Neural cell (in vitro differentiated cells): Measurements from ENCODE around the gene ABCC11. TPM values are rescaled to one million over a fixed set of nuclear protein-coding genes. Genes with fewer than 3 reads are reported as not detected.

Experiments used
- H2AFZ ChIP-seq: fragments of 200-600, 300-800 bp; sonication (generic), shearing (Covaris generic); 2 replicates; pipeline ENCODE4 v1.6.0; 2014; ENCODE audit warnings: low read depth, mild to moderate bottlenecking, antibody characterized with exemption, low read length, moderate library complexity
- H3F3A ChIP-seq: fragments of 200-600 bp; shearing (Covaris generic); 2 replicates; pipeline ENCODE4 v1.6.1; 2016; ENCODE audit warnings: mild to moderate bottlenecking, moderate library complexity, mixed read lengths, antibody characterized with exemption, low read length; ENCODE audit not compliant: insufficient read depth, poor library complexity, severe bottlenecking
- H3K27ac ChIP-seq: fragments of 200-600, 300-800 bp; sonication (generic), shearing (Covaris generic); 2 replicates; pipeline ENCODE4 v1.5.1; 2014; ENCODE audit warnings: mild to moderate bottlenecking, low read length, moderate library complexity
- H3K27me3 ChIP-seq: fragments of 300-800, 200-600 bp; sonication (generic), shearing (Covaris generic); 2 replicates; pipeline ENCODE4 v1.6.0; 2014; ENCODE audit warnings: mild to moderate bottlenecking, low read depth, low read length, moderate library complexity; ENCODE audit not compliant: insufficient read depth
- H3K36me3 ChIP-seq: fragments of 300-800, 200-600 bp; sonication (generic), shearing (Covaris generic); 2 replicates; pipeline ENCODE4 v1.5.1; 2014; ENCODE audit warnings: mild to moderate bottlenecking, antibody characterized with exemption, low read length, moderate library complexity; ENCODE audit not compliant: insufficient read depth
- H3K4me2 ChIP-seq: fragments of 300-800, 200-600 bp; sonication (generic), shearing (Covaris generic); 2 replicates; pipeline ENCODE4 v1.6.0; 2014; ENCODE audit warnings: mild to moderate bottlenecking, low read length
- H3K4me3 ChIP-seq: fragments of 300-800, 200-600 bp; sonication (generic), shearing (Covaris generic); 2 replicates; pipeline ENCODE4 v1.5.1; 2014; ENCODE audit warnings: mild to moderate bottlenecking, low read length, moderate library complexity
- H3K79me2 ChIP-seq: fragments of 200-600 bp; shearing (Covaris generic); replicated peaks from 2 replicates; pipeline ENCODE4 v1.6.0; 2014; ENCODE audit warnings: mild to moderate bottlenecking, low read length, moderate library complexity; ENCODE audit not compliant: insufficient read depth
- H3K9ac ChIP-seq: fragments of 300-800, 200-600 bp; sonication (generic), shearing (Covaris generic); 2 replicates; pipeline ENCODE4 v1.6.1; 2016; ENCODE audit warnings: mild to moderate bottlenecking, low read length, mixed read lengths
- H3K9me2 ChIP-seq: fragments of 200-600 bp; shearing (Covaris generic); 2 replicates; pipeline ENCODE4 v1.6.1; 2016; ENCODE audit warnings: mild to moderate bottlenecking, low read length, mixed read lengths; ENCODE audit not compliant: insufficient read depth
- H3K9me3 ChIP-seq: fragments of 200-600, 300-800 bp; sonication (generic), shearing (Covaris generic); 2 replicates; pipeline ENCODE4 v1.6.1; 2016; ENCODE audit warnings: mild to moderate bottlenecking, mixed run types, low read length, moderate library complexity, mixed read lengths
- H4K20me1 ChIP-seq: fragments of 200-600 bp; shearing (Covaris generic); 2 replicates; pipeline ENCODE4 v1.6.1; 2016; ENCODE audit warnings: mild to moderate bottlenecking, mixed run types; ENCODE audit not compliant: insufficient read depth
- EP300 ChIP-seq: fragments of 450-650 bp; conservative IDR thresholded peaks from 2 replicates; pipeline ENCODE4 v1.6.1; 2014; ENCODE audit warnings: antibody characterized with exemption, mild to moderate bottlenecking, moderate library complexity; ENCODE audit not compliant: poor library complexity, severe bottlenecking
- EZH2 ChIP-seq: fragments of 200-600, 300-800 bp; shearing (Covaris generic), sonication (generic); IDR thresholded peaks from 2 replicates; pipeline ENCODE4 v1.6.1; 2014; ENCODE audit warnings: antibody characterized with exemption, low read length, borderline replicate concordance, mild to moderate bottlenecking; ENCODE audit not compliant: insufficient read depth, poor library complexity, severe bottlenecking
- MXI1 ChIP-seq: fragments of 450-650 bp; conservative IDR thresholded peaks from 2 replicates; pipeline ENCODE4 v1.6.1; 2014; ENCODE audit warnings: antibody characterized with exemption, mild to moderate bottlenecking; ENCODE audit not compliant: poor library complexity, severe bottlenecking
- POLR2AphosphoS5 ChIP-seq: IDR thresholded peaks from 2 replicates; pipeline ENCODE4 v1.6.1; 2012
- RAD21 ChIP-seq: fragments of 450-650 bp; conservative IDR thresholded peaks from 2 replicates; pipeline ENCODE4 v1.6.1; 2014; ENCODE audit warnings: antibody characterized with exemption, mild to moderate bottlenecking, moderate library complexity
- REST ChIP-seq: IDR thresholded peaks from 2 replicates; pipeline ENCODE4 v1.6.1; 2012; ENCODE audit warnings: borderline replicate concordance
- TAF1 ChIP-seq: IDR thresholded peaks from 2 replicates; pipeline ENCODE4 v1.6.1; 2012; ENCODE audit warnings: low read depth
- polyA plus RNA-seq: library from polyadenylated mRNA; depleted of rRNA; stranded (reverse); fragments of >200 nt; gene quantifications from 2 replicates; pipeline ENCODE4 v1.2.3, GENCODE V29; 2014
- TF ChIP-seq, protein P1 (sequence below): fragments of 450-650 bp; IDR thresholded peaks from 2 replicates; pipeline ENCODE4 v1.5.1; 2014; ENCODE audit warnings: antibody characterized with exemption, mild to moderate bottlenecking, moderate library complexity; ENCODE audit not compliant: poor library complexity, severe bottlenecking

ABCC11 gene
- polyA plus RNA-seq, 1 donor from 2014 or later: 0.14 TPM

DNA sequence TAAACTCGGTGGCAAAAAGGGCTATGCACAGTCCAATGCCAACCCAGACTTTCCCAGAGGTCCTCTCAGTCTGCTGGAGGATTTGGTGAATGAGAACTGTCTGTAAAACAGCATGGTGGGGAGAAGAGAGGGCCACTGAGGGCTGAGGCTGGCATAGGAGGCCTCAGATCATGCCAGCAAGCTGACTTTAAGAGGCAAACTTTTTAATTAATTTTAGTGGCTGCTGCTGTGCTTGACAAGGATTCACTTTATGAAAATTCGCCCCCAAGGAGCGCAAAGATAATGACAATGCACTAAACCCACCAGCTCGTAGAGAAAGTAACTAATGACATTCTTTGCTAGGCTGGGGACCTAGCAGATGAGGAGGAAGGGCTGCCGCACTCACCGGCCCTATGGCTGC lies 106.5 kb downstream of the ABCC11 start:
- no peak overlapping the region for H3K9ac ChIP-seq
- no peaks in the 10 kb centered on the region for H4K20me1 ChIP-seq
- no peaks in the 10 kb centered on the region for H3K79me2 ChIP-seq
- no peaks in the 10 kb centered on the region for H3K36me3 ChIP-seq
- H3K27me3 ChIP-seq: no peaks in the 10 kb centered on the region
- H3K27ac ChIP-seq: no peak overlapping the region
- H3F3A ChIP-seq: no peaks in the 10 kb centered on the region
- H3K9me3 ChIP-seq: no peaks in the 10 kb centered on the region
- no peak overlapping the region for H2AFZ ChIP-seq
- H3K4me2 ChIP-seq: no peak overlapping the region
- no peak overlapping the region for H3K4me3 ChIP-seq
- TF ChIP-seq TAF1: no peak
- no peak for TF ChIP-seq EZH2
- TF ChIP-seq, protein P1, sequence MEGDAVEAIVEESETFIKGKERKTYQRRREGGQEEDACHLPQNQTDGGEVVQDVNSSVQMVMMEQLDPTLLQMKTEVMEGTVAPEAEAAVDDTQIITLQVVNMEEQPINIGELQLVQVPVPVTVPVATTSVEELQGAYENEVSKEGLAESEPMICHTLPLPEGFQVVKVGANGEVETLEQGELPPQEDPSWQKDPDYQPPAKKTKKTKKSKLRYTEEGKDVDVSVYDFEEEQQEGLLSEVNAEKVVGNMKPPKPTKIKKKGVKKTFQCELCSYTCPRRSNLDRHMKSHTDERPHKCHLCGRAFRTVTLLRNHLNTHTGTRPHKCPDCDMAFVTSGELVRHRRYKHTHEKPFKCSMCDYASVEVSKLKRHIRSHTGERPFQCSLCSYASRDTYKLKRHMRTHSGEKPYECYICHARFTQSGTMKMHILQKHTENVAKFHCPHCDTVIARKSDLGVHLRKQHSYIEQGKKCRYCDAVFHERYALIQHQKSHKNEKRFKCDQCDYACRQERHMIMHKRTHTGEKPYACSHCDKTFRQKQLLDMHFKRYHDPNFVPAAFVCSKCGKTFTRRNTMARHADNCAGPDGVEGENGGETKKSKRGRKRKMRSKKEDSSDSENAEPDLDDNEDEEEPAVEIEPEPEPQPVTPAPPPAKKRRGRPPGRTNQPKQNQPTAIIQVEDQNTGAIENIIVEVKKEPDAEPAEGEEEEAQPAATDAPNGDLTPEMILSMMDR: no peak
- TF ChIP-seq EP300: no peak
- no peak for TF ChIP-seq POLR2AphosphoS5
- no peak for TF ChIP-seq RAD21
- no peak for TF ChIP-seq MXI1
- no peaks in the 10 kb centered on the region for H3K9me2 ChIP-seq

GRCh38 chr16:48139517-48139916 lies 107.8 kb downstream of the ABCC11 start:
- Histone ChIP-seq H2AFZ (no peak overlapping the region), H4K20me1 (no peaks in the 10 kb centered on the region)

More at GRCh38 chr16:48139517-48139916, 107.8 kb downstream of the ABCC11 start:
- no peaks in the 10 kb centered on the region for H3K9me3 ChIP-seq
- H3K9ac ChIP-seq: no peak overlapping the region
- H3K36me3 ChIP-seq: no peaks in the 10 kb centered on the region
- TF ChIP-seq, protein P1: no peak
- no peak for TF ChIP-seq POLR2AphosphoS5
- no peak for TF ChIP-seq RAD21
- TF ChIP-seq EP300: no peak
- TF ChIP-seq REST: no peak
- no peak for TF ChIP-seq TAF1
- TF ChIP-seq MXI1: no peak
- H3K79me2 ChIP-seq: no peaks in the 10 kb centered on the region
- no peaks in the 10 kb centered on the region for H3F3A ChIP-seq
- no peaks in the 10 kb centered on the region for H3K9me2 ChIP-seq
- no peaks in the 10 kb centered on the region for H3K27me3 ChIP-seq
- H3K4me2 ChIP-seq: no peak overlapping the region
- no peak overlapping the region for H3K27ac ChIP-seq
- no peak overlapping the region for H3K4me3 ChIP-seq
